PC-9 (cell line): ENCODE results near the gene CHMP3.

ENCODE experiments used
- CTCF ChIP-seq: fragments of 200-600 bp; sonication (generic); conservative IDR thresholded peaks from 2 replicates; pipeline ENCODE4 v1.6.1; 2017; ENCODE audit warnings: mixed run types, antibody characterized with exemption, mild to moderate bottlenecking, moderate library complexity
- EZH2 ChIP-seq: fragments of 200-600 bp; sonication (generic); IDR thresholded peaks from 2 replicates; pipeline ENCODE4 v1.8.0; 2017; ENCODE audit warnings: antibody characterized with exemption, low read depth

GRCh38 chr2:86487062-86487461 is 76.2 kb downstream of the CHMP3 start:
- TF ChIP-seq CTCF (no peak), EZH2 (no peak)
